H9 (cell line): ENCODE data around the gene RNU1-3. TPM values are rescaled to one million over a fixed set of nuclear protein-coding genes. Genes with fewer than 3 reads are reported as not detected.
"Not testable (repeated sequence)": the region's sequence is repeated elsewhere in the genome, so short reads cannot be mapped to it uniquely, and the experiment has no call there.

Experiments used
- DNase-seq: peaks from one replicate; pipeline ENCODE4 v3.0.0-alpha.2; 2017
- H2AFZ ChIP-seq: one replicate; pipeline ENCODE4 v1.6.1; 2013; ENCODE audit warnings: mild to moderate bottlenecking, low read length, control low read depth, moderate library complexity
- H2AK5ac ChIP-seq: 2 replicates; pipeline ENCODE4 v1.6.1; 2013; ENCODE audit warnings: low read length, control low read depth, mixed read lengths; ENCODE audit not compliant: insufficient read length
- H2BK120ac ChIP-seq: one replicate; pipeline ENCODE4 v1.6.1; 2013; ENCODE audit warnings: low read depth, mild to moderate bottlenecking, low read length, control low read depth, inconsistent platforms; ENCODE audit not compliant: poor library complexity, severe bottlenecking
- H2BK12ac ChIP-seq: 2 replicates; pipeline ENCODE4 v1.6.1; 2013; ENCODE audit warnings: low read length, control low read depth, mixed read lengths, low read depth; ENCODE audit not compliant: insufficient read length
- H2BK15ac ChIP-seq: 2 replicates; pipeline ENCODE4 v1.6.1; 2013; ENCODE audit warnings: low read depth, low read length, control low read depth
- H2BK20ac ChIP-seq: one replicate; pipeline ENCODE4 v1.6.1; 2013; ENCODE audit warnings: low read depth, mild to moderate bottlenecking, low read length, control low read depth, inconsistent platforms; ENCODE audit not compliant: poor library complexity, severe bottlenecking
- H2BK5ac ChIP-seq: 2 replicates; pipeline ENCODE4 v1.6.1; 2013; ENCODE audit warnings: low read length, control low read depth, mixed read lengths; ENCODE audit not compliant: insufficient read length
- H3K14ac ChIP-seq: 2 replicates; pipeline ENCODE4 v1.6.1; 2013; ENCODE audit warnings: low read length, control low read depth; ENCODE audit not compliant: insufficient read depth
- H3K18ac ChIP-seq: 2 replicates; pipeline ENCODE4 v1.6.1; 2013; ENCODE audit warnings: low read depth, mild to moderate bottlenecking, mixed read lengths, low read length, control low read depth; ENCODE audit not compliant: insufficient read length
- H3K23ac ChIP-seq: 2 replicates; pipeline ENCODE4 v1.6.1; 2013; ENCODE audit warnings: low read length, control low read depth, mixed read lengths, low read depth; ENCODE audit not compliant: insufficient read length
- H3K23me2 ChIP-seq: 2 replicates; pipeline ENCODE4 v1.6.1; 2013; ENCODE audit warnings: low read depth, mild to moderate bottlenecking, mixed read lengths, low read length, control low read depth; ENCODE audit not compliant: insufficient read length, poor library complexity, severe bottlenecking
- H3K27ac ChIP-seq: 2 replicates; pipeline ENCODE4 v1.5.1; 2013; ENCODE audit warnings: low read length, control low read depth, mixed read lengths, low read depth; ENCODE audit not compliant: insufficient read length
- H3K27me3 ChIP-seq: 2 replicates; pipeline ENCODE4 v1.6.1; 2013; ENCODE audit warnings: low read length, control low read depth, inconsistent platforms; ENCODE audit not compliant: insufficient read depth
- H3K4ac ChIP-seq: 2 replicates; pipeline ENCODE4 v1.6.1; 2013; ENCODE audit warnings: low read depth, mild to moderate bottlenecking, control low read depth, inconsistent platforms, low read length, moderate library complexity
- H3K4me1 ChIP-seq: 2 replicates; pipeline ENCODE4 v1.6.1; 2013; ENCODE audit warnings: low read length, control low read depth, inconsistent platforms; ENCODE audit not compliant: insufficient read depth
- H3K4me2 ChIP-seq: 2 replicates; pipeline ENCODE4 v1.6.1; 2013; ENCODE audit warnings: low read length, control low read depth, mixed read lengths; ENCODE audit not compliant: insufficient read length, insufficient read depth
- H3K56ac ChIP-seq: 2 replicates; pipeline ENCODE4 v1.6.1; 2013; ENCODE audit warnings: low read depth, mild to moderate bottlenecking, mixed read lengths, low read length, control low read depth; ENCODE audit not compliant: insufficient read length
- H3K79me1 ChIP-seq: 2 replicates; pipeline ENCODE4 v1.6.1; 2013; ENCODE audit warnings: low read depth, mild to moderate bottlenecking, moderate library complexity, low read length, control low read depth, inconsistent platforms; ENCODE audit not compliant: insufficient read depth, poor library complexity, severe bottlenecking
- H3K79me2 ChIP-seq: 2 replicates; pipeline ENCODE4 v1.6.1; 2013; ENCODE audit warnings: low read length, control low read depth, inconsistent platforms; ENCODE audit not compliant: insufficient read depth
- H3K9ac ChIP-seq: 2 replicates; pipeline ENCODE4 v1.6.1; 2013; ENCODE audit warnings: low read length, control low read depth, mixed read lengths; ENCODE audit not compliant: insufficient read length; ENCODE audit errors: extremely low read depth
- H3K9me3 ChIP-seq: one replicate; pipeline ENCODE4 v1.6.1; 2013; ENCODE audit warnings: low read depth, low read length, inconsistent platforms; ENCODE audit not compliant: control insufficient read depth
- H3T11ph ChIP-seq: one replicate; pipeline ENCODE4 v1.6.1; 2013; ENCODE audit warnings: mild to moderate bottlenecking, low read length, control low read depth, inconsistent platforms
- H4K20me1 ChIP-seq: one replicate; pipeline ENCODE4 v1.6.1; 2013; ENCODE audit not compliant: control insufficient read depth, insufficient read length, insufficient read depth
- H4K5ac ChIP-seq: 2 replicates; pipeline ENCODE4 v1.6.1; 2013; ENCODE audit warnings: low read depth, mild to moderate bottlenecking, mixed read lengths, low read length, control low read depth; ENCODE audit not compliant: insufficient read length
- H4K8ac ChIP-seq: replicated peaks from 2 replicates; pipeline ENCODE4 v1.6.1; 2013; ENCODE audit warnings: low read length, control low read depth, mixed read lengths, low read depth; ENCODE audit not compliant: insufficient read length
- H4K91ac ChIP-seq: 2 replicates; pipeline ENCODE4 v1.6.1; 2013; ENCODE audit warnings: low read depth, mild to moderate bottlenecking, moderate library complexity, mixed read lengths, low read length, control low read depth; ENCODE audit not compliant: insufficient read length
- H3K27ac Mint-ChIP-seq, 3 experiments: 2 replicates in 2 of 3; 3 replicates in 1 of 3; pipeline ENCODE4 v1.8.0; 2020 to 2021; ENCODE audit warnings: mixed read lengths in 3 of 3, mild to moderate bottlenecking in 1 of 3, moderate library complexity in 1 of 3
- H3K27me3 Mint-ChIP-seq: 2 replicates; pipeline ENCODE4 v1.8.0; 2021; ENCODE audit warnings: low read depth, mild to moderate bottlenecking, moderate library complexity, mixed read lengths
- H3K36me3 Mint-ChIP-seq, 3 experiments: 2 replicates in 2 of 3; 3 replicates in 1 of 3; pipeline ENCODE4 v1.8.0; 2020 to 2021; ENCODE audit warnings: low read depth in 3 of 3, mixed read lengths in 3 of 3; ENCODE audit not compliant: insufficient read depth in 1 of 3
- H3K4me1 Mint-ChIP-seq, 2 experiments: 2 replicates each; pipeline ENCODE4 v1.8.0; 2020; ENCODE audit warnings: mixed read lengths in 2 of 2
- H3K4me3 Mint-ChIP-seq, 2 experiments: 2 replicates in 1 of 2; 3 replicates in 1 of 2; pipeline ENCODE4 v1.8.0; 2020 to 2021; ENCODE audit warnings: mild to moderate bottlenecking in 2 of 2, mixed read lengths in 2 of 2, moderate library complexity in 1 of 2
- H3K9me3 Mint-ChIP-seq, 2 experiments: 2 replicates in 1 of 2; 3 replicates in 1 of 2; pipeline ENCODE4 v1.8.0; 2020; ENCODE audit warnings: mild to moderate bottlenecking in 2 of 2, mixed read lengths in 2 of 2, moderate library complexity in 1 of 2
- WGBS: extraction: QIAGEN DNeasy Blood & Tissue Kit; methylation state at CpG from one replicate; pipeline ENCODE4 v1.1.7; 2013; ENCODE audit warnings: missing lambda C conversion rate, low lambda C conversion rate, mixed read lengths; ENCODE audit not compliant: insufficient read length; ENCODE audit errors: extremely low coverage; 5-methylcytosine and 5-hydroxymethylcytosine counted together
- total RNA-seq: library from RNA; stranded (reverse); gene quantifications from 2 replicates; pipeline ENCODE4 v1.2.1, GENCODE V29; 2021

The RNU1-3 gene
- total RNA-seq, 1 experiment from 2014 or later = 2,051 TPM

DNA sequence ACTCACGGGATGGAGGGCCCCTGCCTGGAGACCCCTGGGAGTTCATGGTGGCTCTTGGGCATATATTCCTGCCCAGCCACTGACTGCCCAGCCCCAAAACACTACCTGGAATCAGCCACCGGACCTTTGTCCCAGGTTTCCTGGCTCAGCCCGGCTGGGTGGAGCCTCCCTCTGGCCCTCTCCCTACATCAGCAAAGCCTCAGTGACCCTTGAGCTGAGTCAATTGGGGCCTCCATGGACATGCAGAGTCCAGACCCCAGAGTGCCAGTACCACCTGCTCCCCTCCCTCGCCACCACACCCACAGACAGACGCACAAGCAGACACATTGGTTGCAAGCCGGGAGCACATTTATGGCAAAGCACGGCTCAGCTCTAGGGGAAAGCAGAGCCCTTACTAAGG is 30.4 kb upstream of the RNU1-3 start:
- H4K8ac ChIP-seq, H3K23me2 ChIP-seq, H3K36me3 Mint-ChIP-seq, H3K4me3 Mint-ChIP-seq, H2BK12ac ChIP-seq, H2BK20ac ChIP-seq, H3K4me2 ChIP-seq, H3K9ac ChIP-seq, H2AFZ ChIP-seq, H2BK120ac ChIP-seq, H3K27ac Mint-ChIP-seq, H3K23ac ChIP-seq, H2AK5ac ChIP-seq, H2BK5ac ChIP-seq, H3K4me1 ChIP-seq, H3K9me3 Mint-ChIP-seq, H3K9me3 ChIP-seq, H3K27me3 Mint-ChIP-seq, H2BK15ac ChIP-seq, H3K79me1 ChIP-seq, H3K14ac ChIP-seq, H4K20me1 ChIP-seq, H3K56ac ChIP-seq, H3K4me1 Mint-ChIP-seq, H3K79me2 ChIP-seq, H3K4ac ChIP-seq, H4K5ac ChIP-seq, DNase-seq, H3K27ac ChIP-seq, H3K18ac ChIP-seq, H3K27me3 ChIP-seq, H3T11ph ChIP-seq, H4K91ac ChIP-seq: not testable (repeated sequence)
- WGBS = no CpG with 5 or more reads among the region's 7 CpGs

DNA sequence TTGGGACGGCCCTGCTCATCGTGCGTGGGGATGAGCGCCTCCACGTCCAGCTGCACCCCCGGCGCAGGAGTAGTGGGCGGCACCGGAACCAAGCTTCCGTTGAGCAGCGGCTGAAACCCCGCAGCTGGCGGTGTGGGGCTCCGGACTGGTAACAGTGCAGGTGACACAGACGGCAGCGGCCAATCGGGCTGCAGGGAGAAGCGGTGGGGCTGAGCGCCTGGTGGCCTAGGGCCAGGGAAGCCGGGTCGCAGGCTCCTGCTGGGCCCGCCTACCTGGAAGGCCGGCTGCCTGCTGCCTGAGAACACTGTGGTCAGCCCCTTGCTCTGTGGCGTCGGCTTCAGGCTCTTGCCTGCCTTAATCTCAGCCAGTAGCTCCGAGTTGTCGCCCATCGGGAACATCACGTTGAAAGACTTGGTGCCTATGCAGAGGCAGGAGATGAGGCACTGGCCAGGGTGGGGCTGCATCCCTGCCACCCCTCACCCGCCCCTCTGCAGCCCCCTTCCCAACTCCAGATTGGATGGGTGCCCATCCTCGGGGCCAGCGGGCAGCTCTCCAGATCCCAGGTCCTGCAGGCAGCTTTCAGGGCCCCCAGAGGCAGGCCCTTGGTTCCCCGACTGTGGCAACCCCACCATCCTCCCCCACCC is 29.9 kb upstream of the RNU1-3 start:
- peak; percentile 66 for DNase-seq
- not testable (repeated sequence) for H4K8ac ChIP-seq, H3K4me2 ChIP-seq, H2AFZ ChIP-seq, H3K56ac ChIP-seq, H3K23me2 ChIP-seq, H3K9me3 Mint-ChIP-seq, H3K4me1 Mint-ChIP-seq, H3K36me3 Mint-ChIP-seq, H3K23ac ChIP-seq, H4K20me1 ChIP-seq, H2BK120ac ChIP-seq, H3K79me1 ChIP-seq, H3K4me1 ChIP-seq, H3K4ac ChIP-seq, H3T11ph ChIP-seq, H2BK20ac ChIP-seq, H2BK12ac ChIP-seq, H3K14ac ChIP-seq, H3K27me3 ChIP-seq, H3K18ac ChIP-seq, H3K4me3 Mint-ChIP-seq, H3K79me2 ChIP-seq, H3K9ac ChIP-seq, H3K9me3 ChIP-seq, H4K5ac ChIP-seq, H2BK5ac ChIP-seq, H4K91ac ChIP-seq, H2BK15ac ChIP-seq, H3K27ac Mint-ChIP-seq, H2AK5ac ChIP-seq, H3K27ac ChIP-seq, H3K27me3 Mint-ChIP-seq
- no CpG with 5 or more reads among the region's 33 CpGs for WGBS
